NK-92 (cell line): ENCODE measurements around the gene TRIM14.
"Not testable (repeated sequence)": the region's sequence is repeated elsewhere in the genome, so short reads cannot be mapped to it uniquely, and the experiment has no call there.

Source experiments
- DNase-seq: peaks from one replicate; lab custom pipeline; 2025; ENCODE audit not compliant: unreplicated experiment; lab: John Stamatoyannopoulos, UW

The TRIM14 gene

GRCh38 chr9:98117097-98117496 lies 1.9 kb downstream of the TRIM14 start:
- not testable (repeated sequence) for DNase-seq

DNA sequence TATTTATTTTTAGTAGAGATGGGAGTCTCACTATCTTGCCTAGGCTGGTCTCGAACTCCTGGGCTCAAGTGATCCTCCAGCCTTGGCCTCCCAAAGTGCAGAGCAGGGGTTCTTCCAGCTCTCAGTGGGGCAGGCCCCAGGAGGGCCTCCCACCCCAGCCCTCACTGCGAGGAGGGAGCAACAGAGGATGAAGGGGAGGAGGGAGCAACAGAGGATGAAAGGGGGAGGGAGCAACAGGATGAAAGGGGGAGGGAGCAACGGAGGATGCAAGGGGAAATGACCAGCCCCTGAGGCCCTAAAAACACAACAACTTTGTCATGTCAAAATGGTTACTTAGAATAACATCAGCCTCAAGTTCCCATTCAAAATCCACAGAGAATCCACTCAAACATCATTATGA lies 10.0 kb downstream of the TRIM14 start:
- DNase-seq, result no peak

DNA sequence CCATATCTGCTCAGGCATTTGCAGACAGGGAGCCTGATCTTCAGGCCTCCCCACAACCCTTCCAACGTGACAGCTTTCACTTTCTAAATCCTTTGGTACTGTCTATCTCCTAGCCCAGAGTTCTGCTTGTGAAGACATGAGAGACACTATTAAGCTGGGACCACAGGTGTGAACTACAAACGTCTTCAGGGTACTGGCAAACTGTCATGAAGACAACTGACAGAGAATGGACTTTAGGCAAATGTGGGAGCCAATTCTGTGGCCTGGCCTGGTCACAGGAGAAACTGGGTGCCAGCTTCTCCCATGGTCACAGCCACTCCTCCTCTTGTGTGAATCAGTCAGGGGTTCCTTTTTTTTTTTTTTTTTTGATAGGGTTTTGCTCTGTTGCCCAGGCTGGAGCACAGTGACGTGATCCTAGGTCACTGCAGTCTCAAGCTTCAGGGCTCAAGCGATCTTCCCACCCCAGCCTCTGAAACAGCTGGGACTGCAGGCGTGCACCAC lies 10.4 kb downstream of the TRIM14 start:
- no peak for DNase-seq

GRCh38 chr9:98107926-98108325 lies 11.1 kb downstream of the TRIM14 start:
- DNase-seq, result no peak

- no peak for DNase-seq
Observed at GRCh38 chr9:98105006-98105405, 14.0 kb downstream of the TRIM14 start.

DNA sequence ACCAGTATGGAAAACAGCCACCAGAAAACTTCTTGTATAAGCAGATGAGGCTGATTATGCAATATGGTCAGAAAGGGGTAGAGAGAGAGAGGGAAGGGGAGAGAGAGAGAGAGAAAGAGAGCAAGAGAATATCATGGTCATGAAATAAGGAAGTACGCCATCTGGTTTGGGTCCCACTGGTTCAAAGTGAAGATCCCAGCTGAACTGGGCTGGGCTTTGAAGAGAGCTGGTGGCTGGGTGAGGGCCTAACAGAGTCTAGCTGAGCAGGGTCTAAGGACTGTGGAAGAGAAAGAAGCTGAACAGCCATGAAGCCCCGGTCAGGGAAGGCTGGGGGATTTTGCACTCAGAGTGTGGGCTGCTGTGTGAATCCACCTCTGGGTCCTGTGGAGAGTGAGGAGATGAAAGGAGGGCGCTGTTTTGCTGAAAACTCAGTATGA lies 14.6 kb downstream of the TRIM14 start:
- DNase-seq, result no peak

GRCh38 chr9:98101868-98102273 lies 17.2 kb downstream of the TRIM14 start:
- peak; percentile 47 for DNase-seq

DNA sequence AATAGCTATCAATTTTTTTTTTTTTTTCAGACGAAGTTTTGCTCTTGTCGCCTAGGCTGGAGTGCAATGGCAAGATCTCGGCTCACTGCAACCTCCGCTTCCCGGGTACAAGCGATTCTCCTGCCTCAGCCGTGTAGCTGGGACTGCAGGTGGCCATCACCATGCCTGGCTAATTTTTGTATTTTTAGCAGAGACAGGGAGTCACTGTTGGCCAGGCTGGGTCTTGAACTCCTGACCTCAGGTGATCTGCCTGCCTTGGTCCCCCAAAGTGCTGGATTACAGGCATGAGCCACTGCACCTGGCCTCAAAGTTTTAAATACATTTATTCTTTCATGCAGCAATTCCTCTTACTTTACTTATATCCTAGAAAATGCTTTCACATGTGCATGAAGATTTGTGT lies 17.6 kb downstream of the TRIM14 start:
- no peak for DNase-seq

DNA sequence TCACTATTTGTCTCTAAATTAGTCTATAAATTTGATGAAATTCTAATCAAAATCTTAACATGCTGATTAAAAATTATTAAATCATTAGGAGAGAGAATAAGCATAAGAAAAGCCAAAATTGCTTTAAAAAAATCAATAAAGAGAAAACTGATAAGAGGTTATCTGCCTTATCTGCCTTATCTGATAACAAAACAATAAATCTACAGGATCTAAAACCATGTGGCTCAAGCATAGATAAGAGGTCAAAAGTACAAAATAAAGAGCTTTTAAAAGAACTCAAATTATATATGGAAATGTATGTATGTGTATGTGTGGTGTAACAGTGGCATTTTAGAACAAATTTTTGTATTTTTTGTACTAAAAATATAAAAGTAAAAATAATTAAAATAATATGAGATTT lies 18.6 kb downstream of the TRIM14 start:
- no peak for DNase-seq

DNA sequence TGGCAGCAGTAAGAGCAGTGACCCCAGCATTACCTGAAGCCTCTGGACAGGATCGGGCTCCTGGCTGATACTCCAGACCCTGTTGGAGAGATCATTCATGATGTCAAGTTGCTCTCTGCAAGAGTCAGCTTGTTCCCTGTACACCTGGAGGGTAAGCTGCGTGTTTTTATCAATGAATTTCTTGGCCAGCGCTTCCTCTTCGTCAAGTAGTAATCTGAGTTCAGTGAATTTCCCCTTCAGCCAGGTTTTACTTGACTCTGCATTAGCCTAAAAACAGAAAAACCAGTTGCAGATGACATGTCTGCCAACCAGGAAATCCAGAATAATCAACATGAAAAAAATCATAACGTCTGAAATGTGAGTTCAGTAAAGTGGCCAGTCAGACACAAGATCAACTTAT lies 19.1 kb downstream of the TRIM14 start:
- no peak for DNase-seq

DNA sequence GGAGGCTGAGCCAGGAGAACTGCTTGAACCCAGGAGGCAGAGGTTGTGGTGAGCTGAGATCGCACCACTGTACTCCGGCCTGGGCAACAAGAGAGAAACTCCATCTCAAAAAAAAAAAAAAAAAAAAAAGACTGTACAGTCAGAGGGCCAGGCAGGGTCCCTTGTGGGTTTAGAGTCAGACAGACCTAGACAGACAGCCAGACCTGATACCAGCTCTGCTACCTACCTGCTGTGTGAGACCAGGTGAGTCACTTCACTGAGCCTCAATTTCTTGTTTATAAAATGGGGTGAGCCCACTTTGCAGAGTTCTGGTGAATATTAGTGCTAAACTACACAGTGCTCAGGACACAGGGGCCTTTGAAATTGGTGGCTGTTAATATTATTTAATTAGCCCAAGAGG lies 19.7 kb downstream of the TRIM14 start:
- DNase-seq, result no peak

- no peak for DNase-seq
Observed at GRCh38 chr9:98097836-98098235, 21.2 kb downstream of the TRIM14 start.

DNA sequence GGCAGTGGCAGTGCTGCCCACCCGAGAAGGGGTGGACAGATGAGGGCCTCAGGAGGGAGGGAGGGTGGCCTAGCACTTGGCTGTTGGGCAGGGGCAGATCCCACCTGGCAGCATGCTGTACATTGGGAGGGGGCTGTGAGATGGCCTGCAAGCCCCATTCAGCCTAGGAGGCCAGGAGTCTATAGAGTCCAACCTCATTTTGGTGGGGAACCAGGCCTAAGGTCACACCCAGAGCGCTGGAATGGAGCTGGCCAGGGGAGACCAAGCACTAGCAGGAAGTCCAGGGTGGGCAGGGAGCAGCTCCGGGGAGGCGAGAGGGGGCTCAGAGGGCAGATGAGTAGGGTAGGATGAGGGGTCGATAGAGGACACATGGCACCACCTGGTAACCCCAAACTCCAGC lies 22.9 kb downstream of the TRIM14 start:
- no peak for DNase-seq

- DNase-seq, result no peak
Observed at GRCh38 chr9:98095401-98095800, 23.6 kb downstream of the TRIM14 start.

- no peak for DNase-seq
Observed at GRCh38 chr9:98094851-98095250, 24.2 kb downstream of the TRIM14 start.

GRCh38 chr9:98094316-98094715 lies 24.7 kb downstream of the TRIM14 start:
- no peak for DNase-seq

GRCh38 chr9:98092613-98092931 lies 26.4 kb downstream of the TRIM14 start:
- no peak for DNase-seq

DNA sequence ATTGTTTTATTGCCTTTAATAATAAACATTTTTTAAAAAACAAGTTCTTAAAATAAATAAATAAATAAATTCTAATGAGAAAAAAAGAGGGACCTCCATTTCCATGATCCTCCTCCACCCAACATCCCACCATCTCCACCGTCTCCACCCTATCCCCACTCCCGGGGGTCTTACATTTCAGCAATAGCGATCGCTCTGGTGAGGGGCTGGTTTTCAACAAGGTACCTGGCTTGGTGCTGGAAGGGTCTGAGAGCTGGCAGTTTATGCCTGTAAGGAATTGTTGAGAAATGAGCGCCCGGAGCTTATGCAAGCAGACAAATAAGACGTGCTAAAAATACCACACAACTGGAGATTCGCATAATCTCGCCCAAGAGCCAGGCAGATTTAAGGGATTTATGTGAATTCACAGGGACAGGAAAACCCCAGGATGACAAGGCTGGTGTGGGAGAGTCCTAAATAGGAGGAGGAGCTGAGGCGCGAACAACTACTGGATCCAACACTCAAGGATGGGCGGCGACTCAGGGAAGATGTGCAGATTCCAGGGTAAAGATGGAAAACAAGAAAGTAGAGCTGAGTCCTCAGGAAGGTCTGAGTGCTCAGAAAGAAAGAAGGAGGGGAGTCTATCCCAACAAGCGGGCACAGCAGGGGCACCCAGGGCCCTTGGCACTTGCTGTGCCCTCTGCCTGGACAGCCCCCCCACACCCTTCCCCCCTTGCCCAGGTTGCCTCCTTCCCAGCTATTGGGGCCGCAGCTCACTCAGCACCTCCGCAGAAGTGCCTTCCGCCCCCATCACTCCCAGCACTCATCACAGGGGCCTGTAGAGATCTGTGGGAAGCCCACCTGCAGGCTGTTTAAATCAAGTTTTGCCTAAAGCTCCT lies 27.0 kb downstream of the TRIM14 start:
- DNase-seq, result no peak

- DNase-seq, result not testable (repeated sequence)
Observed at GRCh38 chr9:98090674-98091073, 28.3 kb downstream of the TRIM14 start.

- DNase-seq, result no peak
Observed at GRCh38 chr9:98087420-98088354, 31.3 kb downstream of the TRIM14 start.

GRCh38 chr9:98086461-98086860 lies 32.6 kb downstream of the TRIM14 start:
- DNase-seq, result no peak

DNA sequence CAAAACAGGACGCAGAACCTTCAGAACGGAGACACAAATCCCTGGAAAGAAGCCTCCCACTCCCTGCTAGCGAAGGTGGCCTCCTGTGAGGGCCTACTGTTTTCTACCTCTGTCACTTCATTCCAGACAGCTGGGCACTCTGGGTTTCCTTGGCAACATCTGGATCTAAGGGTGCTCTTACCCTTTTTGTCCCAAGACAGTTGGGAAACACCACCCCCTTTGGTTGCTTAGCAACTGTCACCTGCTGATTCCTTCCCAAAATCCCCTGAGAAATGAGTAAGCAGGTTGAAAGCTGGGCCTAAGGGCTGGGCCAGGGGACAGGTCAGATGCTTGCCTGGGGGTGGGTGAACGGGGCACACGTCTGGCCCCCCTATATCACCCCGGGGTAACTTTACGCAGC lies 33.1 kb downstream of the TRIM14 start:
- DNase-seq, result no peak
